Thyroid gland (tissue), 4 donors: ENCODE results near the gene SIRPB2. TPM values are rescaled to one million over a fixed set of nuclear protein-coding genes. Genes with fewer than 3 reads are reported as not detected.

Experiments used
- DNase-seq, 2 donors: peaks; one replicate each; pipeline ENCODE4 v3.0.0-alpha.2; 2019
- H3K27ac ChIP-seq, 3 donors: fragments of 200-600 bp; sonication (generic); 1 replicate in 2 of 3; 2 replicates in 1 of 3; pipeline ENCODE4 v1.5.1; 2016 to 2019; ENCODE audit warnings: mild to moderate bottlenecking in 1 of 3, moderate library complexity in 1 of 3
- H3K27me3 ChIP-seq: fragments of 200-600 bp; sonication (generic); one replicate; pipeline ENCODE4 v1.5.1; 2019
- H3K36me3 ChIP-seq, 2 donors: fragments of 200-600 bp; sonication (generic); one replicate each; pipeline ENCODE4 v1.5.1; 2016 to 2019
- H3K4me1 ChIP-seq, 2 donors: fragments of 200-600 bp; sonication (generic); one replicate each; pipeline ENCODE4 v1.5.1; 2017 to 2019
- H3K4me3 ChIP-seq, 3 donors: fragments of 200-600 bp; sonication (generic); replicated peaks in 1 of 3; 1 replicate in 2 of 3; 2 replicates in 1 of 3; pipeline ENCODE4 v1.5.1; 2016; ENCODE audit warnings: mild to moderate bottlenecking in 1 of 3
- H3K9me3 ChIP-seq: fragments of 200-600 bp; sonication (generic); one replicate; pipeline ENCODE4 v1.5.1; 2017
- CTCF ChIP-seq, 6 experiments: fragments of 200-600 bp in 3 of 6; fragments of 450-650 bp in 3 of 6; sonication (generic) in 3 of 6; IDR thresholded peaks; one replicate each; pipeline ENCODE4 v1.5.1; 2016 to 2019; ENCODE audit warnings: antibody characterized with exemption in 6 of 6, mild to moderate bottlenecking in 2 of 6, inconsistent platforms in 1 of 6, moderate library complexity in 1 of 6
- POLR2A ChIP-seq, 2 donors: fragments of 450-650 bp; IDR thresholded peaks; one replicate each; pipeline ENCODE4 v1.6.1; 2017; ENCODE audit warnings: antibody characterized with exemption in 2 of 2, mild to moderate bottlenecking in 2 of 2, moderate library complexity in 1 of 2
- WGBS, 2 donors: methylation state at CpG; one replicate each; pipeline ENCODE4 v1.1.5; 2017; 5-methylcytosine and 5-hydroxymethylcytosine counted together
- intact Hi-C: fragments of 100-400 bp; cut with DNase I; formaldehyde crosslinking; loops from one replicate; pipeline ENCODE4 v1.15.1; 2023
- total RNA-seq, 4 donors: library from RNA; depleted of rRNA; stranded (reverse); fragments of >200 nt; gene quantifications; one replicate each; pipeline ENCODE4 v1.2.3, GENCODE V29; 2016

SIRPB2 gene
- total RNA-seq, 4 donors from 2014 or later: 1.3 to 4.5 (median 2.3) TPM

GRCh38 chr20:1472556-1473245 lies 18.5 kb downstream of the SIRPB2 start:
- DNase-seq: no peak
- no peak overlapping the region for H3K27ac ChIP-seq
- no peaks in the 10 kb centered on the region for H3K36me3 ChIP-seq
- intact Hi-C loops: no loop called here
- no peaks in the 10 kb centered on the region for H3K9me3 ChIP-seq
- TF ChIP-seq POLR2A (IDR thresholded peaks at IDR 0.05) (no peak), CTCF (IDR thresholded peaks at IDR 0.05) (no peak)
- peaks cover 4 to 17% of the 10 kb centered on the region in 2 donors for H3K4me1 ChIP-seq
- 75 to 77% methylated on average over 9 of the region's 9 CpGs for WGBS, 2 donors
- no peak overlapping the region for H3K4me3 ChIP-seq
- H3K27me3 ChIP-seq: no peaks in the 10 kb centered on the region

- Histone ChIP-seq H3K27ac (no peak overlapping the region), H3K36me3 (no peaks in the 10 kb centered on the region), H3K4me1 (peaks cover 4 to 23% of the 10 kb centered on the region in 2 donors), H3K9me3 (no peaks in the 10 kb centered on the region), H3K4me3 (no peak overlapping the region), H3K27me3 (no peaks in the 10 kb centered on the region)
- no peak for TF ChIP-seq CTCF (IDR thresholded peaks at IDR 0.05)
- TF ChIP-seq POLR2A (IDR thresholded peaks at IDR 0.05): no peak
- no peak for DNase-seq
- intact Hi-C loops: no loop called here
- 87 to 90% methylated on average over 2 of the region's 2 CpGs for WGBS, 2 donors
Observed at GRCh38 chr20:1471242-1471641, 20.0 kb downstream of the SIRPB2 start.

- Histone ChIP-seq H3K27ac (no peak overlapping the region), H3K4me3 (no peak overlapping the region), H3K36me3 (no peaks in the 10 kb centered on the region), H3K9me3 (no peaks in the 10 kb centered on the region), H3K4me1 (peaks cover 14 to 33% of the 10 kb centered on the region in 2 donors), H3K27me3 (no peaks in the 10 kb centered on the region)
- peak; percentile 71 to 79 for DNase-seq
- 28 to 31% methylated on average over 11 of the region's 11 CpGs for WGBS, 2 donors
- TF ChIP-seq CTCF (IDR thresholded peaks at IDR 0.05) (peak in 5 of 6 experiments; percentile 37 to 69 (median 68)), POLR2A (IDR thresholded peaks at IDR 0.05) (no peak)
- intact Hi-C loops: loop anchor here (10.0 kb wide), 1 partner anchor 345 kb away; no protein-coding TSS in a partner anchor
Observed at GRCh38 chr20:1469925-1470571, 21.2 kb downstream of the SIRPB2 start.

- H3K27me3 ChIP-seq: no peaks in the 10 kb centered on the region
- 75 to 76% methylated on average over 9 of the region's 9 CpGs for WGBS, 2 donors
- no peaks in the 10 kb centered on the region for H3K36me3 ChIP-seq
- no peak overlapping the region for H3K4me3 ChIP-seq
- intact Hi-C loops: loop anchor here (10.0 kb wide), 1 partner anchor 345 kb away; no protein-coding TSS in a partner anchor
- no peak overlapping the region for H3K27ac ChIP-seq
- peaks cover 15 to 40% of the 10 kb centered on the region in 2 donors for H3K4me1 ChIP-seq
- TF ChIP-seq CTCF (IDR thresholded peaks at IDR 0.05) (no peak), POLR2A (IDR thresholded peaks at IDR 0.05) (no peak)
- no peaks in the 10 kb centered on the region for H3K9me3 ChIP-seq
- DNase-seq: no peak
Observed at GRCh38 chr20:1469306-1469905, 21.8 kb downstream of the SIRPB2 start.
